Midbrain (tissue), 1 donor: Measurements from ENCODE around the gene IER3.
"Not testable (repeated sequence)": the region's sequence is repeated elsewhere in the genome, so short reads cannot be mapped to it uniquely, and the experiment has no call there.

Experiments
- DNase-seq: peaks from one replicate; lab custom pipeline; 2025; lab: John Stamatoyannopoulos, UW

The IER3 gene

GRCh38 chr6:30768634-30769087, 24.3 kb upstream of the IER3 start:
- DNase-seq: no peak

DNA sequence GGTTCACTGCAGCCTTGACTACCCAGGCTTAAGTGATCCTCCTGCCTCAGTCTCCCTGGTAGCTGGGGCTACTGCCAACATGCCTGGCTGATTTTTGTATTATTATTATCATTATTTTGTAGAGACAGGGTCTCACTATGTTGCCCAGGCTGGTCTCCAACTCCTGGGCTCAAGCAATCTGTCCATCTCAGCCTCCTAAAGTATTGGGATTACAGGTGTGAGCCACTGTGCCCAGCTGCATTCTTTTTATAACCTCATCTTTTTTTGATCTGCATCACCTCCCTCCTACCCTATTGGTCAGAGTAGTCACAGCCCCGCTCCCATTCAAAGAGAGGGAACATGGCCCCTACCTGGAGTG, 23.6 kb upstream of the IER3 start:
- no peak for DNase-seq

DNA sequence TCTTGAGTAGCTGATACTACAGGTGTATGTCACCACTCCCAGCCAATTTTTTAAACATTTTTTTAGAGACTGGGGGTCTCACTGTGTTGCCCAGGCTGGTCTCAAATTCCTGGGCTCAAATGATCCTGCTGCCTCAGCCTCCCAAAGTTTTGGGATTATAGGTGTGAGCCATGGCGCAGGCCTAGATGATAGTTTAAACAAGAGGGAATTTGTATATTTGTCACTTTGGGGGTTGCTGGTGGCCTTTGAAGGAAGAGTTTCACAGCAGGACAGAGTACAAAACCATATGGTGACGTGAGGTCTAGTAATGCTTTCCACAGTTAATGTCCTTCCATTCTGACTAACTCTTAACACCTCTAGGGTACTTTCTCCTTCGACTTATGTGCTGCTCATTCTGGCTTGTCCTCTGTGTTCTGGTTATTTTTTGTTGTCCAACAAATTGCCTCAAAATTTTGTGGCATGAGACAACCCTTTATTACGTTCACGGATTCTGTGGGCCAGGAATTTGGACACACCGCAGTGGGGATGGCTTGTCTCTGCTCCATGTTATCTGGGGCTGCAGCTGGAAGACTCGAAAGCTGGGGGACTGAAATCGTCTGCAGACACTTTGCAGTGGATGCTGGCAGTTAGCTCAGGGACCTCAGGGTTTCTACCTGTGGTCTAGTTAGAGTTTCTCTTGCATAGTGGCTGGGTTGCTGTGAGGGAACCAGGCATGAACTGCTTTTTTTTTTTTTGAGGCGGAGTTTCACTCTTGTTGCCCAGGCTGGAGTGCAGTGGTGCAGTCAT, 23.0 kb upstream of the IER3 start:
- no peak for DNase-seq

DNA sequence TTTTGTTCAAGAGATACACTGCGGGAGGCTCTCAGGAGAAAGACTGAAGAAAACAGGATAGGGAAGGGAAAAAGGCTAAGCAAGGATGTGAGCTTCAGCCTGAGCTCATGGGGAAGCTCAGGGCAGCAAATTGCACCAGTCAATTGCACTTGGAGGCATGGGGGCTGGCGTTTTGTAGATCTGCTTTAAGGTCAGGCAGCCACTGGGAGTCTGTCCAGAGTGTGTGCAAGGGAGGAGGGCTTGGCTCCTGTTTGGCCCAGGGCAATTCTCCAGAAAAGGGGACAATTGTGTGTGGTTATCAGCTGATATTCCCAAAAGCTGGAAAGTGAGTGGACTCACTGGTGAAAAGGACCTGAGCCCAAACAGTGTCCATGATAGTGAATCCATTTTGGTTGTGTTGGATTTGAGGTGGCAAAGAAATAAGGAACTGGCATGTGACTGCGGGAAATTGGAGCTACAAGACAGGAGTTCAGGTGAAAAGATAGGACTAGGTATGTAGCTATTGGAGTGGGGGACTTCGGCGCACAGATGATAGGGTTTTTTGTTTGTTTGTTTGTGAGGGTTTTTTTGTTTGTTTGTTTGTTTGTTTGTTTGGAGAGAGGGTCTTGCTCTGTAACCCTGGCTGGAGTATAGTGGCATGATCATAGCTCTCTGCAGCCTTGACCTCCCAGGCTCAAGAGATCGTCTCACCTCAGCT, 22.3 kb upstream of the IER3 start:
- DNase-seq: no peak

GRCh38 chr6:30765495-30765894, 21.1 kb upstream of the IER3 start:
- DNase-seq: not testable (repeated sequence)

DNA sequence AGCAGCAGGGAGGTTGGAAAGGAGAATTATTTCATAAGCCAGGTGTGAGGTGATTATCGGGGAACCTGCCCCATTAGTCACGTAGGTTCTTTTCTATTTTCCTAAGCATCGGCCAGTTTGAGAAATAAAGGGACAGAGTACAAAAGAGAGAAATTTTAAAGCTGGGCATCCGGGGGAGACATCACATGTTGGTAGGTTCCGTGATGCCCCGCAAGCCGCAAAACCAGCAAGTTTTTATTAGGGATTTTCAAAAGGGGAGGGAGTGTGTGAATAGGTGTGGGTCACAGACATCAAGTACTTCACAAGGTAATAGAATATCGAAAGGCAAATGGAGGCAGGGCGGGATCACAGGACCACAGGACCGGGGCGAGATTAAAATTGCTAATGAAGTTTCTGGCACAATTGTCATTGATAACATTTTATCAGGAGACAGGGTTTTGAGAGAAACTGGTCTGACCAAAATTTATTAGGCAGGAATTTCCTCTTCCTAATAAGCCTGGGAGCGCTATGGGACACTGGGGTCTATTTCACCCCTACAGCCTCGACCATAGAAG, 20.2 kb upstream of the IER3 start:
- not testable (repeated sequence) for DNase-seq

- no peak for DNase-seq
Measured at GRCh38 chr6:30763618-30764489, 19.5 kb upstream of the IER3 start.

- DNase-seq: no peak
Measured at GRCh38 chr6:30763155-30763617, 18.8 kb upstream of the IER3 start.

- no peak for DNase-seq
Measured at GRCh38 chr6:30761791-30762429, 17.6 kb upstream of the IER3 start.

DNA sequence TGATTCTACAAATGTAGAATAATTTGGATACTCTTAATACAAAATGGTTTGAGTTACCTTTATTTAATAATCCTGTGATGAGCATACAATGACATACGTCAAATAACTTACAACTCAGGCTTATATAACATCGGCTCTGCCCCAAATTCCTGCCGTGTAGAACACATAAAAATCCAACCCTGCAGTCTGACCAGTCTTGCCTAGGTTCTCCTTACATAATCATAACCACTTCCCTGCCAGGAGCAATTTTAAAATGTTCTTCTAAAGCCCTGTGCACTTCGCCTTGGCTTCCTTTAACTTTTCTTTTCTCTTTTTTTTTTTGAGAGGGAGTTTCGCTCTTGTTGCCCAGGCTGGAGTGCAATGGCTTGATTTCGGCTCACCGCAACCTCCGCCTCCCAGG, 16.2 kb upstream of the IER3 start:
- DNase-seq: no peak

GRCh38 chr6:30759575-30760239, 15.4 kb upstream of the IER3 start:
- no peak for DNase-seq

GRCh38 chr6:30757261-30757904, 13.0 kb upstream of the IER3 start:
- no peak for DNase-seq

- DNase-seq: not testable (repeated sequence)
Measured at GRCh38 chr6:30756405-30757003, 12.2 kb upstream of the IER3 start.

- no peak for DNase-seq
Measured at GRCh38 chr6:30754631-30755030, 10.3 kb upstream of the IER3 start.

DNA sequence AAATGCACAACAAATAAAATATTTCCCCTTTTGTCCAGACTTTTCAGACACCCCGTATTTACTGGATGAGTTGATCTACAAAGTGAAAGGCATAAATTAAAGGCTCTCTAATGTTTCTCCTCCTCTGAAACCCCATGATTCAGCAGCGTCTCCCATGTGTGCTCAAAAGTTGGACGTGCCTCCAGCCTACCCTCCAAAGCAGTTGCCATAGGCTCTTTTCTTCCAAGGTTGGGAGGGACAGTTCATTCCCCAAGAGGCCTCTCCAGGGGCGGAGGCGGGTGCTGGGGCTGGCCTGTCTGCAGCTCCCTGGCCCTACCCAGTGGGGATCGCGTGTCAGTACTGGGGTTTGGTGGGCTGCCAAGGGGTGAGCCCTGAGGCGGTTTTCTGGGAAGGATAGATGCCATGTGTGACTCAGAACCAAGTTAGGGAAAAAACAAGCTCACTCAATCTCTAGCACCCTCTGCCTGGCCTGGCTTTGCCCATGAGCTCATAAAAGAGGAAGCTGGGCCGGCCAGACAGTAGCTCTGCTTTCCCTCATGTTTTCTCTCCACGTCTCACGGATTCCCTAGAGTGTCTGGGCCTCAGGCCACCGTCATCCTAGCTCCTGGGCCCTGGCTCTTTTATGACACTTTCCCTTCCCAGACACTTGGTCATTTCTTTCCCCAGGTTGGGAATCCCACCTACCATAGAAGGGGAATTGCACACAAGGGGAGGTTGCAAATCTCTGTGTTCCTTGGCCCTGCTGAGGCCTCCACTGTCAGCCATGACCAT, 8.0 kb upstream of the IER3 start:
- peak; percentile 35 for DNase-seq

GRCh38 chr6:30750379-30750668, 6.0 kb upstream of the IER3 start:
- no peak for DNase-seq

DNA sequence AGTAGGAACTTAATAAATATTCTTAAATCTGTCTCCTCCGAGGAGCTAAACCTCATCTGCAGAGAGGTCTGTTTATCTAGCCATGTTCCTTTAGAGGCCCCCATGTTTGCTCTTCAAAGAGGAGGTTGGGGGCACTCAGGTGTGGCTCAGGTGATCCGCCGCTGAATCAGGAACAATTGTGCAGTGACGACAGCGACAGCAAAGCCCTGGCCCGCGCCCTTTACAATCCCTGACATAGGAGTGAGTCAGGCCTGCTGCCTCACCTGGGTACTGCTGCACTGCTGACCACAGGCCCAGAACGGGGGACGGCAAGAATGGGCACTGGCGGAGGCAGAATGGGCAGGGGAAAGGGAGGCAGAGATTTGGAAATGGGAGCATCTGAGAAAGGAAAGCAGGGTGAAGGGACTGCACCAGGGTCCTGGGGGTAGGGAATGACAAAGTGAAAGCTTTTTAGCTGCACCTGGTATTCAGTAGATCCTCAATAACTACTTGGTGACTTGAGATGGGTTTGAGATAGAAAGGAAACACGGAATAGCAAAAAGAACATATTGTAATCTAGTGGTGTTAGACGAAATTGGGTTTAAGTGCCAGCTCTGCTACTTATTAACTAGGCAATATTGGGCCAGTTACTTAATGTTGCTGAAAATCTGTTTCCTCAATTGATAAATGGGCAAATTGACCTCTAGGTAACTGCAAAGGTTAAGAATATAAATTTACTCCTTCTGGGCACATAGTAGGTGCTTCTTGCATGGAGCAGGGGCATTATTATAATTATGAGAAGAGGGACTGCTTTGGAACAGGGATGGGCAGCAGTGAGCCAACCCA, 5.4 kb upstream of the IER3 start:
- DNase-seq: no peak

- DNase-seq: no peak
Measured at GRCh38 chr6:30748851-30749540, 4.6 kb upstream of the IER3 start.
